PC-9 (cell line): ENCODE results near the gene CNTN5.

ENCODE experiments used
- EZH2 ChIP-seq: fragments of 200-600 bp; sonication (generic); IDR thresholded peaks from 2 replicates; pipeline ENCODE4 v1.8.0; 2017; ENCODE audit warnings: antibody characterized with exemption, low read depth
- TF ChIP-seq, protein P1 (sequence below): fragments of 200-600 bp; sonication (generic); conservative IDR thresholded peaks from 2 replicates; pipeline ENCODE4 v1.6.1; 2017; ENCODE audit warnings: mixed run types, antibody characterized with exemption, mild to moderate bottlenecking, moderate library complexity

- TF ChIP-seq, protein P1, sequence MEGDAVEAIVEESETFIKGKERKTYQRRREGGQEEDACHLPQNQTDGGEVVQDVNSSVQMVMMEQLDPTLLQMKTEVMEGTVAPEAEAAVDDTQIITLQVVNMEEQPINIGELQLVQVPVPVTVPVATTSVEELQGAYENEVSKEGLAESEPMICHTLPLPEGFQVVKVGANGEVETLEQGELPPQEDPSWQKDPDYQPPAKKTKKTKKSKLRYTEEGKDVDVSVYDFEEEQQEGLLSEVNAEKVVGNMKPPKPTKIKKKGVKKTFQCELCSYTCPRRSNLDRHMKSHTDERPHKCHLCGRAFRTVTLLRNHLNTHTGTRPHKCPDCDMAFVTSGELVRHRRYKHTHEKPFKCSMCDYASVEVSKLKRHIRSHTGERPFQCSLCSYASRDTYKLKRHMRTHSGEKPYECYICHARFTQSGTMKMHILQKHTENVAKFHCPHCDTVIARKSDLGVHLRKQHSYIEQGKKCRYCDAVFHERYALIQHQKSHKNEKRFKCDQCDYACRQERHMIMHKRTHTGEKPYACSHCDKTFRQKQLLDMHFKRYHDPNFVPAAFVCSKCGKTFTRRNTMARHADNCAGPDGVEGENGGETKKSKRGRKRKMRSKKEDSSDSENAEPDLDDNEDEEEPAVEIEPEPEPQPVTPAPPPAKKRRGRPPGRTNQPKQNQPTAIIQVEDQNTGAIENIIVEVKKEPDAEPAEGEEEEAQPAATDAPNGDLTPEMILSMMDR = no peak
- no peak for TF ChIP-seq EZH2
Observed at GRCh38 chr11:99333621-99334020, 312.9 kb downstream of the CNTN5 start.
